ENCODE results near the gene OSMR.

OSMR gene

DNA sequence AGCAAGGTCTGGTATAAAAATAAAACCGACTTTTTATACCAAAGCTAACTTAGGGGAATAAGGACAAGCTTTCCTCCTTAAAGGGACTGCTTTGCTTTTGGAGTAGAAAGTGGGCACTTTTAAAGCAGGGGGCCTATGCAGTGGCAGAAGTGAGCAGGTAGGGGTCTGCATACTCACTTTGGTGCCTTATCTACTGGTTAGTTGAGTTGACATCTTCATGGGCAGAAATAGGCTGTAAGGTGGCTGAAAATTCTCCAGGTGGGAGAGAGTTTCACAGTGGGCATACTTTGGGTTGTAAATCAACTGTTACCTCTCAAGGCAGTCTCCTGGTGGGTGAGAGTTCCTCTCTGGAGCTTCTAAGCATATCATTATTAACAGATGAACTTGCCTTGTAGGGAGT, 24.8 kb downstream of the OSMR start:
- TF ChIP-seq REST (IDR thresholded peaks at IDR 0.05; ENCODE audit: insufficient read depth in 1 of 2, low read depth in 2 of 2, low read length in 2 of 2): no peak
- TF ChIP-seq SIN3A (IDR thresholded peaks at IDR 0.05; ENCODE audit: borderline replicate concordance, insufficient read depth, low read length): no peak
- TF ChIP-seq POLR2AphosphoS5 (IDR thresholded peaks at IDR 0.05; ENCODE audit: low read depth, low read length): no peak
- TF ChIP-seq FOXP2 (optimal IDR thresholded peaks at IDR 0.05; ENCODE audit: borderline replicate concordance, extremely low read depth, extremely low read length, insufficient read depth): no peak

GRCh38 chr5:38871058-38871605, 25.3 kb downstream of the OSMR start:
- TF ChIP-seq REST (IDR thresholded peaks at IDR 0.05; ENCODE audit: insufficient read depth in 1 of 2, low read depth in 2 of 2, low read length in 2 of 2): no peak
- no peak for TF ChIP-seq SIN3A (IDR thresholded peaks at IDR 0.05; ENCODE audit: borderline replicate concordance, insufficient read depth, low read length)
- TF ChIP-seq FOXP2 (optimal IDR thresholded peaks at IDR 0.05; ENCODE audit: borderline replicate concordance, extremely low read depth, extremely low read length, insufficient read depth): no peak
- no peak for TF ChIP-seq POLR2AphosphoS5 (IDR thresholded peaks at IDR 0.05; ENCODE audit: low read depth, low read length)
- no peak for TF ChIP-seq TAF1 (IDR thresholded peaks at IDR 0.05; ENCODE audit: borderline replicate concordance, insufficient read depth, low read length)

GRCh38 chr5:38871790-38872551, 26.2 kb downstream of the OSMR start:
- TF ChIP-seq POLR2AphosphoS5 (IDR thresholded peaks at IDR 0.05; ENCODE audit: low read depth, low read length) (peak; percentile 62), FOXP2 (optimal IDR thresholded peaks at IDR 0.05; ENCODE audit: borderline replicate concordance, extremely low read depth, extremely low read length, insufficient read depth) (no peak), TAF1 (IDR thresholded peaks at IDR 0.05; ENCODE audit: borderline replicate concordance, insufficient read depth, low read length) (no peak), REST (IDR thresholded peaks at IDR 0.05; ENCODE audit: insufficient read depth in 1 of 2, low read depth in 2 of 2, low read length in 2 of 2) (peak in 1 of 2 experiments; percentile 85; a peak in 2 of 4 replicates), SIN3A (IDR thresholded peaks at IDR 0.05; ENCODE audit: borderline replicate concordance, insufficient read depth, low read length) (no peak)

- TF ChIP-seq SIN3A (IDR thresholded peaks at IDR 0.05; ENCODE audit: borderline replicate concordance, insufficient read depth, low read length): no peak
- no peak for TF ChIP-seq POLR2AphosphoS5 (IDR thresholded peaks at IDR 0.05; ENCODE audit: low read depth, low read length)
- TF ChIP-seq TAF1 (IDR thresholded peaks at IDR 0.05; ENCODE audit: borderline replicate concordance, insufficient read depth, low read length): no peak
- TF ChIP-seq FOXP2 (optimal IDR thresholded peaks at IDR 0.05; ENCODE audit: borderline replicate concordance, extremely low read depth, extremely low read length, insufficient read depth): no peak
- no peak for TF ChIP-seq REST (IDR thresholded peaks at IDR 0.05; ENCODE audit: insufficient read depth in 1 of 2, low read depth in 2 of 2, low read length in 2 of 2)
Measured at GRCh38 chr5:38872826-38873225, 27.0 kb downstream of the OSMR start.
